Endothelial cell of umbilical vein (primary cell): Measurements from ENCODE around the gene GTF2H3. TPM values are rescaled to one million over a fixed set of nuclear protein-coding genes. Genes with fewer than 3 reads are reported as not detected.

Source experiments
- BruUV-seq: library from RNA; stranded (reverse); fragments of 400-500 nt; replicated peaks from 2 replicates; lab custom pipeline; 2021; lab: Mats Ljungman, UMichigan
- CTCF ChIA-PET: fragments of 300-600, 350-600 bp; sonication (Branson Sonifier 250); formaldehyde crosslinking; loops from one replicate; lab custom pipeline; 2021; ENCODE audit warnings: antibody characterized with exemption, inconsistent platforms; lab: Charles Lee
- POLR2A ChIA-PET: fragments of 300-600, 350-600 bp; sonication (Branson Sonifier 250); formaldehyde crosslinking; loops from one replicate; lab custom pipeline; 2021; ENCODE audit warnings: antibody characterized with exemption, inconsistent platforms; lab: Charles Lee
- DNase-seq: peaks from one replicate; pipeline ENCODE4 v3.0.0-alpha.2; 2011; ENCODE audit warnings: low read depth, low spot score
- FAIRE-seq: peaks from 2 replicates; lab custom pipeline; 2011; peaks lifted over from hg19 to GRCh38; lab: Jason Lieb, UNC
- H2AFZ ChIP-seq: 2 replicates; pipeline ENCODE4 v1.6.0; 2012; ENCODE audit warnings: low read depth, low read length, control low read depth, inconsistent platforms
- H3K27ac ChIP-seq: 2 replicates; pipeline ENCODE4 v1.5.1; 2011; ENCODE audit warnings: low read depth, mild to moderate bottlenecking, control low read depth, low read length, moderate library complexity; ENCODE audit not compliant: insufficient read depth
- H3K27me3 ChIP-seq, 2 experiments: 2 replicates each; pipeline versions ENCODE4 v1.6.0 to v1.6.1; 2011; ENCODE audit warnings: low read length in 2 of 2, mixed read lengths in 1 of 2; ENCODE audit not compliant: control insufficient read depth in 2 of 2, insufficient read depth in 2 of 2
- H3K36me3 ChIP-seq, 2 experiments: 2 replicates in 1 of 2; 3 replicates in 1 of 2; pipeline ENCODE4 v1.5.1; 2011; ENCODE audit warnings: low read length in 2 of 2, mild to moderate bottlenecking in 1 of 2, moderate library complexity in 1 of 2; ENCODE audit not compliant: control insufficient read depth in 2 of 2, insufficient read depth in 2 of 2; ENCODE audit errors: extremely low read depth in 1 of 2
- H3K4me1 ChIP-seq: 3 replicates; pipeline ENCODE4 v1.5.1; 2011; ENCODE audit warnings: mild to moderate bottlenecking, low read length; ENCODE audit not compliant: control insufficient read depth, insufficient read depth; ENCODE audit errors: extremely low read depth
- H3K4me2 ChIP-seq: 2 replicates; pipeline ENCODE4 v1.6.1; 2011; ENCODE audit warnings: low read length, control low read depth, mixed read lengths; ENCODE audit not compliant: insufficient read depth
- H3K4me3 ChIP-seq, 3 experiments: fragments of 200-600 bp in 1 of 3; sonication (generic), shearing (Covaris generic) in 1 of 3; replicated peaks in 1 of 3; 2 replicates each; pipeline ENCODE4 v1.5.1; 2011 to 2016; ENCODE audit warnings: control low read depth in 3 of 3, low read length in 3 of 3, mild to moderate bottlenecking in 2 of 3, inconsistent platforms in 1 of 3, low read depth in 1 of 3, moderate library complexity in 1 of 3; ENCODE audit not compliant: insufficient read depth in 1 of 3
- H3K79me2 ChIP-seq: 2 replicates; pipeline ENCODE4 v1.6.0; 2012; ENCODE audit warnings: low read length, inconsistent platforms; ENCODE audit not compliant: control insufficient read depth, insufficient read depth
- H3K9ac ChIP-seq: replicated peaks from 2 replicates; pipeline ENCODE3; 2011; ENCODE audit warnings: low read length, control low read depth; ENCODE audit not compliant: insufficient read depth; ENCODE audit errors: extremely low read depth
- H3K9me1 ChIP-seq: replicated peaks from 3 replicates; pipeline ENCODE4 v1.6.0; 2011; ENCODE audit warnings: mild to moderate bottlenecking, low read length; ENCODE audit not compliant: control insufficient read depth, insufficient read depth; ENCODE audit errors: extremely low read depth
- H3K9me3 ChIP-seq: replicated peaks from 2 replicates; pipeline ENCODE4 v1.5.1; 2012; ENCODE audit warnings: low read length, inconsistent platforms; ENCODE audit not compliant: control insufficient read depth, insufficient read depth
- H4K20me1 ChIP-seq: replicated peaks from 2 replicates; pipeline ENCODE3; 2011; ENCODE audit warnings: mild to moderate bottlenecking, low read length; ENCODE audit not compliant: control insufficient read depth, insufficient read depth; ENCODE audit errors: extremely low read depth
- CTCF ChIP-seq, 2 donors: IDR thresholded peaks; 1 replicate in 1 of 2; 2 replicates in 1 of 2; pipeline ENCODE4 v1.5.1; 2011; ENCODE audit warnings: low read length in 2 of 2, mild to moderate bottlenecking in 2 of 2, moderate library complexity in 2 of 2, control low read depth in 1 of 2, inconsistent platforms in 1 of 2, low read depth in 1 of 2; ENCODE audit not compliant: insufficient read depth in 1 of 2; ENCODE audit errors: extremely low read depth in 1 of 2
- EZH2 ChIP-seq: IDR thresholded peaks from 2 replicates; pipeline ENCODE4 v1.6.1; 2012; ENCODE audit warnings: borderline replicate concordance, low read depth, mild to moderate bottlenecking, moderate library complexity, low read length, inconsistent platforms; ENCODE audit not compliant: severe bottlenecking
- FOS ChIP-seq: IDR thresholded peaks from 2 replicates; pipeline ENCODE4 v1.6.1; 2011; ENCODE audit warnings: mild to moderate bottlenecking, low read length, moderate library complexity, borderline replicate concordance; ENCODE audit not compliant: insufficient read depth
- GATA2 ChIP-seq: IDR thresholded peaks from 2 replicates; pipeline ENCODE4 v1.7.0; 2011; ENCODE audit warnings: low read depth, mild to moderate bottlenecking, moderate library complexity, mixed read lengths, low read length; ENCODE audit not compliant: insufficient read length, insufficient read depth
- JUN ChIP-seq: IDR thresholded peaks from 2 replicates; pipeline ENCODE4 v1.6.1; 2011; ENCODE audit warnings: borderline replicate concordance, low read depth; ENCODE audit not compliant: insufficient read length, insufficient read depth
- MAX ChIP-seq: IDR thresholded peaks from 2 replicates; pipeline ENCODE4 v1.6.1; 2011; ENCODE audit not compliant: insufficient read depth, insufficient read length
- MYC ChIP-seq: IDR thresholded peaks from one replicate; pipeline ENCODE4 v1.6.1; 2011; ENCODE audit warnings: mild to moderate bottlenecking, low read depth, low read length
- POLR2A ChIP-seq: IDR thresholded peaks from 2 replicates; pipeline ENCODE4 v1.6.1; 2012; ENCODE audit warnings: low read depth, mild to moderate bottlenecking, control low read depth, low read length
- POLR2AphosphoS5 ChIP-seq: IDR thresholded peaks from 2 replicates; pipeline ENCODE4 v1.6.1; 2012; ENCODE audit warnings: low read depth, mild to moderate bottlenecking, control low read depth, low read length, moderate library complexity; ENCODE audit not compliant: insufficient read depth
- dilution Hi-C: fragments of 300-500 bp; cut with MboI; formaldehyde crosslinking; loops from one replicate; pipeline ENCODE4 v1.15.0; 2019; ENCODE audit warnings: low sequenced_read_pairs; ENCODE audit not compliant: extremely low pct_ligation_motif_present
- intact Hi-C: fragments of 100-400 bp; cut with micrococcal nuclease; formaldehyde crosslinking; loops from one replicate; pipeline ENCODE4 v1.10.0; 2022
- polyA plus RNA-seq, 4 experiments: library from polyadenylated mRNA; depleted of rRNA in 3 of 4; stranded (reverse) in 3 of 4; unstranded in 1 of 4; fragments of >200 nt; gene quantifications; 2 replicates each; pipeline versions ENCODE4 v1.2.1 to v1.2.3, GENCODE V29; 2011 to 2012; ENCODE audit warnings: missing spikeins in 1 of 4
- total RNA-seq: library from RNA; stranded (reverse); gene quantifications from 2 replicates; pipeline ENCODE4 v1.2.3, GENCODE V29; 2021

The GTF2H3 gene
- total and polyA plus RNA-seq, 2 donors (not counting 3 experiments of a cell fraction or from before 2014, with no cell fraction given): 17.8 to 31.3 TPM

GRCh38 chr12:123705935-123706334 lies 72.3 kb downstream of the GTF2H3 start:
- Histone ChIP-seq H3K4me2 (no peak overlapping the region), H3K4me1 (no peaks in the 10 kb centered on the region), H2AFZ (no peak overlapping the region), H3K27ac (no peak overlapping the region), H3K79me2 (no peaks in the 10 kb centered on the region), H3K9ac (no peak overlapping the region), H4K20me1 (no peaks in the 10 kb centered on the region), H3K27me3 (no peaks in the 10 kb centered on the region), H3K9me1 (no peaks in the 10 kb centered on the region), H3K36me3 (peaks cover 0 to 3% of the 10 kb centered on the region in 2 experiments), H3K4me3 (no peak overlapping the region), H3K9me3 (no peaks in the 10 kb centered on the region)
- ChIA-PET CTCF (no interaction called here), POLR2A (no interaction called here)
- DNase-seq (no peak), FAIRE-seq (no peak)
- TF ChIP-seq FOS (no peak), JUN (no peak), EZH2 (no peak), POLR2AphosphoS5 (no peak), CTCF (IDR thresholded peaks at IDR 0.05; ENCODE audit: extremely low read depth in 1 of 2, insufficient read depth in 1 of 2, low read depth in 1 of 2, low read length in 2 of 2) (no peak), POLR2A (no peak), GATA2 (no peak), MAX (no peak), MYC (no peak)
- intact Hi-C loops: no loop called here
- BruUV-seq: no TSS peak
- dilution Hi-C loops: no loop called here
